Lower lobe of right lung (tissue), 2 donors: ENCODE measurements around the gene CALN1. TPM values are rescaled to one million over a fixed set of nuclear protein-coding genes. Genes with fewer than 3 reads are reported as not detected.

Source experiments
- ATAC-seq, 2 donors: fragments of 200-7000 bp; cut with Tn5 transposase; one replicate each; pipeline ENCODE4 v1.9.1; 2020 to 2022; ENCODE audit warnings: mild to moderate bottlenecking in 2 of 2, moderate library complexity in 2 of 2
- DNase-seq: peaks from one replicate; pipeline ENCODE4 v3.0.0-alpha.2; 2020
- H3K27ac ChIP-seq: fragments of 200-600 bp; one replicate; pipeline ENCODE4 v1.8.0; 2022
- H3K27me3 ChIP-seq: fragments of 200-600 bp; one replicate; pipeline ENCODE4 v1.8.0; 2022; ENCODE audit warnings: low read depth
- H3K36me3 ChIP-seq: fragments of 200-600 bp; one replicate; pipeline ENCODE4 v1.8.0; 2022; ENCODE audit warnings: mild to moderate bottlenecking
- H3K4me1 ChIP-seq: fragments of 200-600 bp; one replicate; pipeline ENCODE4 v1.8.0; 2022
- H3K4me3 ChIP-seq: fragments of 200-600 bp; one replicate; pipeline ENCODE4 v1.8.0; 2022; ENCODE audit warnings: mild to moderate bottlenecking
- H3K9me3 ChIP-seq: fragments of 200-600 bp; one replicate; pipeline ENCODE4 v1.8.0; 2022
- intact Hi-C: fragments of 100-400 bp; cut with DNase I; formaldehyde crosslinking; loops from one replicate; pipeline ENCODE4 v1.11.0; 2022
- total RNA-seq: library from RNA; stranded (reverse); fragmentation: NEBNext Ultra II Directional; extraction: Animal tissue kit (Norgen Biotek cat#: 25700); gene quantifications from one replicate; pipeline ENCODE4 v1.2.1, GENCODE V29; 2021
- TF ChIP-seq, protein P1 (sequence below): fragments of 200-600 bp; IDR thresholded peaks from one replicate; pipeline ENCODE4 v1.8.0; 2022; ENCODE audit warnings: antibody characterized with exemption, mild to moderate bottlenecking
- donor health status: DM: no; HTN: yes; CAD: no; lungs with severe emphysema.

CALN1 gene
- total RNA-seq, 1 donor from 2014 or later: not detected

DNA sequence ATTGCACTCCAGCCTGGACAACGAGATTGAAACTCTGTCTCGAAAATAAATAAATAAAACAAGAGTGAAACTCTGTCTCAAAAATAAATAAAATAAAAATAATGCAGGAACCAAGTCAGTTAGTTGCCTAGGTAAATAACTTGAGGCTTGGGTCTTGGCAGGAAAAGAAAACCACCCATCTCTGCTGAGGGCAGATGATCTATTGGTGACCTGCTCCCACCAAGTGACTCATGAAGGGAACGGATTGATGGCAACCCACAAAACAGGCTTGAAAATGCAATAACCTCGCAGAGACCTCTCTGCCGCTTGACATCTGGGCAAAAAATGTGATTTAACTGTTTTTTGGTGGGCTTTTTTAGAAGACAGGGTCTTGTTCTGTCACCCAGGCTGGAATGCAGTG is 86.6 kb downstream of the CALN1 start:
- Histone ChIP-seq H3K36me3 (no peaks in the 10 kb centered on the region), H3K27ac (no peak overlapping the region), H3K9me3 (no peaks in the 10 kb centered on the region), H3K27me3 (no peaks in the 10 kb centered on the region), H3K4me3 (no peak overlapping the region), H3K4me1 (no peaks in the 10 kb centered on the region)
- ATAC-seq (no peak), DNase-seq (no peak)
- intact Hi-C loops: no loop called here
- TF ChIP-seq, protein P1, sequence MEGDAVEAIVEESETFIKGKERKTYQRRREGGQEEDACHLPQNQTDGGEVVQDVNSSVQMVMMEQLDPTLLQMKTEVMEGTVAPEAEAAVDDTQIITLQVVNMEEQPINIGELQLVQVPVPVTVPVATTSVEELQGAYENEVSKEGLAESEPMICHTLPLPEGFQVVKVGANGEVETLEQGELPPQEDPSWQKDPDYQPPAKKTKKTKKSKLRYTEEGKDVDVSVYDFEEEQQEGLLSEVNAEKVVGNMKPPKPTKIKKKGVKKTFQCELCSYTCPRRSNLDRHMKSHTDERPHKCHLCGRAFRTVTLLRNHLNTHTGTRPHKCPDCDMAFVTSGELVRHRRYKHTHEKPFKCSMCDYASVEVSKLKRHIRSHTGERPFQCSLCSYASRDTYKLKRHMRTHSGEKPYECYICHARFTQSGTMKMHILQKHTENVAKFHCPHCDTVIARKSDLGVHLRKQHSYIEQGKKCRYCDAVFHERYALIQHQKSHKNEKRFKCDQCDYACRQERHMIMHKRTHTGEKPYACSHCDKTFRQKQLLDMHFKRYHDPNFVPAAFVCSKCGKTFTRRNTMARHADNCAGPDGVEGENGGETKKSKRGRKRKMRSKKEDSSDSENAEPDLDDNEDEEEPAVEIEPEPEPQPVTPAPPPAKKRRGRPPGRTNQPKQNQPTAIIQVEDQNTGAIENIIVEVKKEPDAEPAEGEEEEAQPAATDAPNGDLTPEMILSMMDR: no peak

GRCh38 chr7:72321637-72322036 is 90.5 kb downstream of the CALN1 start:
- Histone ChIP-seq H3K4me1 (no peaks in the 10 kb centered on the region), H3K4me3 (no peak overlapping the region), H3K9me3 (no peaks in the 10 kb centered on the region), H3K27me3 (no peaks in the 10 kb centered on the region), H3K36me3 (no peaks in the 10 kb centered on the region), H3K27ac (no peak overlapping the region)
- intact Hi-C loops: no loop called here
- DNase-seq (no peak), ATAC-seq (no peak)
- TF ChIP-seq, protein P1: no peak

- no peak for DNase-seq
- TF ChIP-seq, protein P1: no peak
- no peak for ATAC-seq
These were observed 91.1 kb downstream of the CALN1 start for GRCh38 chr7:72321081-72321480.

GRCh38 chr7:72317341-72317740 is 94.8 kb downstream of the CALN1 start:
- ATAC-seq: no peak
- TF ChIP-seq, protein P1: no peak
- no peak overlapping the region for H3K4me3 ChIP-seq
- no peaks in the 10 kb centered on the region for H3K36me3 ChIP-seq
- no peak for DNase-seq
- intact Hi-C loops: no loop called here
- H3K4me1 ChIP-seq: no peaks in the 10 kb centered on the region
- no peak overlapping the region for H3K27ac ChIP-seq
- no peaks in the 10 kb centered on the region for H3K9me3 ChIP-seq
- no peaks in the 10 kb centered on the region for H3K27me3 ChIP-seq

More at GRCh38 chr7:72321081-72321480, 91.1 kb downstream of the CALN1 start:
- intact Hi-C loops: no loop called here
- Histone ChIP-seq H3K27me3 (no peaks in the 10 kb centered on the region), H3K4me3 (no peak overlapping the region), H3K36me3 (no peaks in the 10 kb centered on the region), H3K4me1 (no peaks in the 10 kb centered on the region), H3K27ac (no peak overlapping the region), H3K9me3 (no peaks in the 10 kb centered on the region)

- ATAC-seq (no peak), DNase-seq (no peak)
- no peak overlapping the region for H3K27ac ChIP-seq
- H3K4me1 ChIP-seq: no peaks in the 10 kb centered on the region
- TF ChIP-seq, protein P1: no peak
- no peaks in the 10 kb centered on the region for H3K27me3 ChIP-seq
- no peaks in the 10 kb centered on the region for H3K9me3 ChIP-seq
- H3K36me3 ChIP-seq: no peaks in the 10 kb centered on the region
- intact Hi-C loops: no loop called here
- no peak overlapping the region for H3K4me3 ChIP-seq
These were observed 96.0 kb downstream of the CALN1 start for GRCh38 chr7:72316148-72316547.

DNA sequence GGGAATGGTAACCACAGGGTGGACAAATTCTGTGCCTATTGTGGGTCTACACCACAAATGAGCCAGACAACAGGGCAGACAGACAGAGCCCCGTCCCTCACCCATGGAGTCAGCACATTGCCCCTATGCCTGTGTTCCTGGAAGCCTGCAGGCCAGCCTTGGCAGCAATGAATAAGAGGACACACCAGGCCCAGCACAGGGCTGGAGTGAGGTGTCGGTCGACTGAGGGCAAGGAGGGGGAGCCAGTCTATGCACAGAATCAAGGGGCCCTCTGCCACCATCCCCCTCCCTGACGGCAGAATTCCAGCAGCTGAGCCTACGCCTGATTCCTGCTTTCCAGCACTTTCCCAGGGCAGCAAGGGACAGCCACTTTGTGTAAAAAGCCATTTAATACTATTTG is 98.2 kb downstream of the CALN1 start:
- H3K4me1 ChIP-seq: no peaks in the 10 kb centered on the region
- H3K36me3 ChIP-seq: no peaks in the 10 kb centered on the region
- DNase-seq (no peak), ATAC-seq (no peak)
- H3K27ac ChIP-seq: no peak overlapping the region
- no peak overlapping the region for H3K4me3 ChIP-seq
- H3K27me3 ChIP-seq: no peaks in the 10 kb centered on the region
- no peaks in the 10 kb centered on the region for H3K9me3 ChIP-seq
- intact Hi-C loops: no loop called here
- TF ChIP-seq, protein P1: no peak
